Smooth muscle cell (in vitro differentiated cells): Measurements from ENCODE around the gene MPI. TPM values are rescaled to one million over a fixed set of nuclear protein-coding genes. Genes with fewer than 3 reads are reported as not detected.
"Not testable (repeated sequence)": the region's sequence is repeated elsewhere in the genome, so short reads cannot be mapped to it uniquely, and the experiment has no call there.

ENCODE experiments used
- DNase-seq: peaks from one replicate; lab custom pipeline; 2025; ENCODE audit not compliant: unreplicated experiment; lab: John Stamatoyannopoulos, UW
- H2AFZ ChIP-seq: fragments of 200-600 bp; sonication (generic); 2 replicates; pipeline ENCODE4 v1.6.0; 2016; ENCODE audit warnings: antibody characterized with exemption, low read depth, mild to moderate bottlenecking
- H3F3A ChIP-seq: fragments of 200-600 bp; sonication (generic); 2 replicates; pipeline ENCODE4 v1.6.0; 2017; ENCODE audit warnings: antibody characterized with exemption, low read depth
- H3K27ac ChIP-seq: fragments of 200-600 bp; sonication (generic); 2 replicates; pipeline ENCODE4 v1.5.1; 2016; ENCODE audit warnings: low read depth, mild to moderate bottlenecking
- H3K27me3 ChIP-seq: fragments of 200-600 bp; sonication (generic); 2 replicates; pipeline ENCODE4 v1.6.1; 2016; ENCODE audit warnings: low read depth, mild to moderate bottlenecking
- H3K36me3 ChIP-seq: fragments of 200-600 bp; sonication (generic); 2 replicates; pipeline ENCODE4 v1.5.1; 2016; ENCODE audit warnings: low read depth
- H3K4me1 ChIP-seq: fragments of 200-600 bp; sonication (generic); 2 replicates; pipeline ENCODE4 v1.5.1; 2016; ENCODE audit warnings: low read depth
- H3K4me2 ChIP-seq: fragments of 200-600 bp; sonication (generic); 2 replicates; pipeline ENCODE4 v1.6.0; 2016; ENCODE audit warnings: mild to moderate bottlenecking
- H3K4me3 ChIP-seq: fragments of 200-600 bp; sonication (generic); 2 replicates; pipeline ENCODE4 v1.5.1; 2016; ENCODE audit warnings: mild to moderate bottlenecking
- H3K79me2 ChIP-seq: fragments of 200-600 bp; sonication (generic); 2 replicates; pipeline ENCODE4 v1.6.0; 2016; ENCODE audit warnings: low read depth, mild to moderate bottlenecking
- H3K9ac ChIP-seq: fragments of 200-600 bp; sonication (generic); 2 replicates; pipeline ENCODE4 v1.6.0; 2016; ENCODE audit warnings: low read depth
- H3K9me3 ChIP-seq: fragments of 200-600 bp; sonication (generic); replicated peaks from 2 replicates; pipeline ENCODE4 v1.5.1; 2016; ENCODE audit warnings: low read depth
- H4K20me1 ChIP-seq: fragments of 200-600 bp; sonication (generic); 2 replicates; pipeline ENCODE4 v1.6.0; 2016; ENCODE audit warnings: low read depth
- CTCF ChIP-seq: fragments of 200-600 bp; sonication (generic); IDR thresholded peaks from 2 replicates; pipeline ENCODE4 v1.5.1; 2017; ENCODE audit warnings: borderline replicate concordance, mild to moderate bottlenecking, antibody characterized with exemption; ENCODE audit not compliant: insufficient read depth, poor library complexity, severe bottlenecking
- WGBS: methylation state at CpG from one replicate; pipeline ENCODE4 v1.1.7; 2016; ENCODE audit warnings: low lambda C conversion rate; 5-methylcytosine and 5-hydroxymethylcytosine counted together
- polyA plus RNA-seq: library from polyadenylated mRNA; unstranded; fragments of >200 nt; fragmentation: Nextera tagmentation; extraction: Ambion mirVana; gene quantifications from 2 replicates; pipeline ENCODE4 v1.2.1, GENCODE V29; 2016
- total RNA-seq: library from RNA; depleted of rRNA; stranded (reverse); fragments of >200 nt; gene quantifications from 2 replicates; pipeline ENCODE4 v1.2.3, GENCODE V29; 2014

MPI gene
- total and polyA plus RNA-seq, 2 experiments from 2014 or later, result 41.9 to 43.6 TPM

GRCh38 chr15:74878273-74878672, 11.6 kb upstream of the MPI start:
- DNase-seq, result no peak
- no peaks in the 10 kb centered on the region for H3K36me3 ChIP-seq
- no peak overlapping the region for H2AFZ ChIP-seq
- no peak overlapping the region for H3K4me2 ChIP-seq
- H3K79me2 ChIP-seq, result no peaks in the 10 kb centered on the region
- WGBS, result 93% methylated on average over 4 of the region's 4 CpGs
- H4K20me1 ChIP-seq, result no peaks in the 10 kb centered on the region
- H3K27me3 ChIP-seq, result no peaks in the 10 kb centered on the region
- H3F3A ChIP-seq, result no peaks in the 10 kb centered on the region
- H3K9me3 ChIP-seq, result no peaks in the 10 kb centered on the region
- no peak overlapping the region for H3K9ac ChIP-seq
- no peak overlapping the region for H3K27ac ChIP-seq
- no peak overlapping the region for H3K4me3 ChIP-seq
- H3K4me1 ChIP-seq, result peaks cover 3% of the 10 kb centered on the region
- TF ChIP-seq CTCF, result no peak

- 78% methylated on average over 6 of the region's 6 CpGs for WGBS
Measured at GRCh38 chr15:74882528-74882927, 7.3 kb upstream of the MPI start.

GRCh38 chr15:74884428-74885223, 5.2 kb upstream of the MPI start:
- Histone ChIP-seq H3K27me3 (no peaks in the 10 kb centered on the region), H2AFZ (no peak overlapping the region), H4K20me1 (no peaks in the 10 kb centered on the region), H3K4me2 (no peak overlapping the region), H3K9ac (no peak overlapping the region), H3K9me3 (no peaks in the 10 kb centered on the region), H3K27ac (no peak overlapping the region), H3K4me3 (no peak overlapping the region), H3K4me1 (peaks cover 4% of the 10 kb centered on the region), H3K79me2 (no peaks in the 10 kb centered on the region), H3K36me3 (no peaks in the 10 kb centered on the region), H3F3A (peaks cover 4% of the 10 kb centered on the region)
- no peak for TF ChIP-seq CTCF
- WGBS, result 72% methylated on average over 4 of the region's 4 CpGs
- no peak for DNase-seq

More at GRCh38 chr15:74882528-74882927, 7.3 kb upstream of the MPI start:
- H3K79me2 ChIP-seq, result no peaks in the 10 kb centered on the region
- H3K36me3 ChIP-seq, result no peaks in the 10 kb centered on the region
- TF ChIP-seq CTCF, result no peak
- H3K4me3 ChIP-seq, result no peak overlapping the region
- H3K4me2 ChIP-seq, result no peak overlapping the region
- no peaks in the 10 kb centered on the region for H3K27me3 ChIP-seq
- no peaks in the 10 kb centered on the region for H4K20me1 ChIP-seq
- H2AFZ ChIP-seq, result no peak overlapping the region
- no peaks in the 10 kb centered on the region for H3K9me3 ChIP-seq
- no peaks in the 10 kb centered on the region for H3K4me1 ChIP-seq
- H3K27ac ChIP-seq, result no peak overlapping the region
- H3K9ac ChIP-seq, result no peak overlapping the region
- no peak for DNase-seq
- no peaks in the 10 kb centered on the region for H3F3A ChIP-seq

- H3K4me1 ChIP-seq, result peaks cover 6% of the 10 kb centered on the region
- TF ChIP-seq CTCF, result no peak
- H3K4me3 ChIP-seq, result no peak overlapping the region
- no peak overlapping the region for H3K27ac ChIP-seq
- DNase-seq, result no peak
- WGBS, result 90% methylated on average over 5 of the region's 5 CpGs
- no peak overlapping the region for H3K4me2 ChIP-seq
- H3F3A ChIP-seq, result peaks cover 4% of the 10 kb centered on the region
- no peaks in the 10 kb centered on the region for H3K36me3 ChIP-seq
- no peak overlapping the region for H2AFZ ChIP-seq
- no peaks in the 10 kb centered on the region for H4K20me1 ChIP-seq
- no peaks in the 10 kb centered on the region for H3K27me3 ChIP-seq
- H3K9ac ChIP-seq, result no peak overlapping the region
- peaks cover 3% of the 10 kb centered on the region for H3K79me2 ChIP-seq
- H3K9me3 ChIP-seq, result no peaks in the 10 kb centered on the region
Measured at GRCh38 chr15:74885461-74885860, 4.4 kb upstream of the MPI start.

GRCh38 chr15:74887537-74888193, 2.2 kb upstream of the MPI start:
- H3K27me3 ChIP-seq, H3K4me2 ChIP-seq, H3K9me3 ChIP-seq, DNase-seq, H3K27ac ChIP-seq, H3K9ac ChIP-seq, H3K79me2 ChIP-seq, H3K4me1 ChIP-seq, H3K4me3 ChIP-seq, H2AFZ ChIP-seq, H3K36me3 ChIP-seq, H4K20me1 ChIP-seq, H3F3A ChIP-seq: not testable (repeated sequence)
- 71% methylated on average over 10 of the region's 10 CpGs for WGBS
